ENCODE data around the gene ZNF33B.
"Not testable (repeated sequence)": the region's sequence is repeated elsewhere in the genome, so short reads cannot be mapped to it uniquely, and the experiment has no call there.

Gene ZNF33B

DNA sequence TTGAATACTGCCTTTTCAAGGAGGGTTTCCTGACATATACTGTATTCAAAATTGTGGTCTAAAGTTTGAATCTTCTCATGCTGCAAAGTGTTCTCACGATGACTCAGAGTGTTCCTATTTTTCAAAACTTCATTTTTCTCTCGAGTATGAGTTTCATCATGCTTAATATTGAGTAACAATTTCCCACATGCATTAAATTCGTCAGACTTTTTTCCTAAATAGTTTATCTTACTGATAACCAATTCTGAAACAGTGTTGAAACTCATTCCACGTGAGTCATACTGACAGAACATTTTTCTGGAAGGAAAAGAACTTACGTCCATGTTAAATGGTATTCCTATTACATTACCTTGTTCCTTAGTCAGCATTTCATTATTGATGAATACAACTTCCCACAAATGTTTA lies 44.1 kb downstream of the ZNF33B start:
- no peaks in the 10 kb centered on the region for H3K27me3 ChIP-seq (ENCODE audit: control insufficient read depth, insufficient read depth, low read length)
- no peaks in the 10 kb centered on the region for H3K4me1 ChIP-seq (ENCODE audit: control insufficient read depth, insufficient read depth, low read length)
- no peak overlapping the region for H3K9ac ChIP-seq (ENCODE audit: low read length)
- no peak overlapping the region for H3K27ac ChIP-seq (ENCODE audit: low read depth, low read length)
- H3K4me3 ChIP-seq (ENCODE audit: low read length): no peak overlapping the region
- H3K36me3 ChIP-seq (ENCODE audit: control insufficient read depth, insufficient read depth, low read length): peaks cover 13% of the 10 kb centered on the region

DNA sequence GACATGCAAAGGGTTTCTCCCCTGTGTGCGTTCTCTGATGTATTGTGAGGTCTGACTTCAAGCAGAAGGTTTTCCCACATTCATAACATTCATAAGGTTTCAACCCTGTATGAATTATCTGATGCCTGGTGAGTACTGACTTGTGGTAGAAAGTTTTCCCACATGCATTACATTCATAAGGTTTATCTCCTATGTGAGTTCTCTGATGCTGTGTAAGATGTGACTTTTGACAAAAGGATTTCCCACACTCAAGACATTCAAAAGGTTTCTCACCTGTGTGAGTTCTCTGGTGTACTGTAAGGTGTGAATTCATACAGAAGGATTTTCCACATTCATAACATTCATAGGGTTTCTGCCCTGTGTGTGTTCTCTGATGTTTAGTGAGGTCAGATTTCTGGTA lies 45.1 kb downstream of the ZNF33B start:
- H3K9ac ChIP-seq (ENCODE audit: low read length): no peak overlapping the region
- H3K27ac ChIP-seq (ENCODE audit: low read depth, low read length): no peak overlapping the region
- no peak overlapping the region for H3K4me3 ChIP-seq (ENCODE audit: low read length)
- no peaks in the 10 kb centered on the region for H3K27me3 ChIP-seq (ENCODE audit: control insufficient read depth, insufficient read depth, low read length)
- H3K36me3 ChIP-seq (ENCODE audit: control insufficient read depth, insufficient read depth, low read length): peaks cover 13% of the 10 kb centered on the region
- H3K4me1 ChIP-seq (ENCODE audit: control insufficient read depth, insufficient read depth, low read length): no peaks in the 10 kb centered on the region

DNA sequence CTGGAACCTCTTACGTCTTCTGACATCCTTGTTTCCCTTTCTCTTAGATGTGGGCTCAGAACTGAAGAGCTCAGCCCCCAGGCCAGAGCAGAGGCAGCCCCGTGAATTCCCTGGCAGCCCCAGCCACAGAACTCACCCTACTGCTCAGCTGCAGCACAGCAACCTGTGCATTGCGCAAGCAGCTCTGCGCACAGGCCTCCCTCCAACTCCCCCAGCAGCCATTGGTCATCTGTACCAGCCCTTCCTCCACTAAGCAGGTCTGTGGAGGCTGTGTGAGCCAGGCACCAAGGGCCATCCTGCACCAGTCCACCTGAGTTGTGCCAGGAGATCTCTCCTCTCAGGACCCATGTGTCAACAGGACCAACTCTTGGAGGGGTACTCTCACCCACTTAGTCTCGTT lies 54.5 kb downstream of the ZNF33B start:
- Histone ChIP-seq H3K4me3 (ENCODE audit: low read length) (no peak overlapping the region), H3K27ac (ENCODE audit: low read depth, low read length) (no peak overlapping the region), H3K9ac (ENCODE audit: low read length) (no peak overlapping the region), H3K4me1 (ENCODE audit: control insufficient read depth, insufficient read depth, low read length) (no peaks in the 10 kb centered on the region), H3K36me3 (ENCODE audit: control insufficient read depth, insufficient read depth, low read length) (peaks cover 5% of the 10 kb centered on the region), H3K27me3 (ENCODE audit: control insufficient read depth, insufficient read depth, low read length) (no peaks in the 10 kb centered on the region)

DNA sequence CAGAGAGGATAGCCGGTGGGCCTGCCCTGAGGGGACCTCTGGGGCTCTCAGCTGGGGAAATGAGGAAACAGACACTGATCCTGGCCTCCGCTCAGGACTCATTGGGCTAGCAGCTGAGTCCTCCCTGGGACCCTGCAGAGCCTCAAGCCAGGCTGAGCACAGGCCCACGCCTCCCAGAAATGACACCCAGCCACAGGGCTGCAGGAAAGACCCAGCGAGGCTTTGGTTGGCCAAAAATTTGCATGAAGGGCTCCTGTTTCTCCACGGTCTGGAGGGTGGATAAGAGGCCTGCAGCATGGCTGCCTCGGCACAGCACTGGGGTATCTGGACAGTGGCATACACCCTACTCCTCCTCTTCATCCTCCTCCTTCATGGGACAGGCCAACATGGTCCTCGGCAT lies 60.4 kb downstream of the ZNF33B start:
- no peak overlapping the region for H3K9ac ChIP-seq (ENCODE audit: low read length)
- no peaks in the 10 kb centered on the region for H3K36me3 ChIP-seq (ENCODE audit: control insufficient read depth, insufficient read depth, low read length)
- H3K4me3 ChIP-seq (ENCODE audit: low read length): no peak overlapping the region
- no peak overlapping the region for H3K27ac ChIP-seq (ENCODE audit: low read depth, low read length)
- H3K27me3 ChIP-seq (ENCODE audit: control insufficient read depth, insufficient read depth, low read length): no peaks in the 10 kb centered on the region
- H3K4me1 ChIP-seq (ENCODE audit: control insufficient read depth, insufficient read depth, low read length): no peaks in the 10 kb centered on the region

DNA sequence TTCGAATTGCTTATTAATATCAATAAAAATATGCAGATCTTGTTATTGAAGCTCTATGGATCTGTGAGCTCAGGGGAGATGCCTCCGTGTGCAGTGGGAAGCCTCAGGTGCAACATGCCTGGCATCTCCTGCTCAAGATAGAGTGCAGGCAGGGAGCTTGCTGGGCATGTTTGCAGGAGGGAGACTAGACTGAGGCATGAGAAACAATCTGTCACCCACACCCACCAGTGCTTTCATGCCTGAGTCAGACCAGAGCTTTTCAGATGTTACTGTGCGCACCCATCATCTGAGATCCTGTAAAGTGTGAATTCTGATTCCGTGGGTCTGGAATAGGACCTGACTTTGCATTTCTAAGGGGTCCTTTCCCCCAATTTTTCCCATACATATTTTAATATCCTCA lies 62.0 kb downstream of the ZNF33B start:
- Histone ChIP-seq H3K36me3 (ENCODE audit: control insufficient read depth, insufficient read depth, low read length) (no peaks in the 10 kb centered on the region), H3K4me1 (ENCODE audit: control insufficient read depth, insufficient read depth, low read length) (no peaks in the 10 kb centered on the region), H3K9ac (ENCODE audit: low read length) (no peak overlapping the region)

DNA sequence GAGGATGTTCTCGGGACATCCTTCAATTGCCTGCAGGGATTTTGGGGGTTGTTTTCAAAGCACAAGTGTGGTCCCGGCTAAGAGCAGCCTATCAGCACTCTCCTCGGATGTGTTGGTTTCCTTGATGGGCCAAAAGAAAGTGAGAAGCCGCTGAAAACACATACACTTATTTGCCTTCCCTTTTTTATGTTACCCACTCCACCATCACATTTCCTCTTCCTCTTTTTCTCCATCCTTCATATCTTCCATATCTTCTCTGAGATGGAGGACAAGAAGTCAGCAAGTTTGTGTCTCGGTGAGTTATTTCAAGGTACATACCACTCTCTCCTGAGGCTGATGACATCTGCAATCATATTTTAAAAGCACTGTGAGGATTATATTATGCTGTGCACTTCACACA lies 64.0 kb downstream of the ZNF33B start:
- Histone ChIP-seq H3K4me1 (ENCODE audit: control insufficient read depth, insufficient read depth, low read length) (no peaks in the 10 kb centered on the region), H3K27me3 (ENCODE audit: control insufficient read depth, insufficient read depth, low read length) (no peaks in the 10 kb centered on the region), H3K27ac (ENCODE audit: low read depth, low read length) (no peak overlapping the region), H3K9ac (ENCODE audit: low read length) (no peak overlapping the region), H3K36me3 (ENCODE audit: control insufficient read depth, insufficient read depth, low read length) (no peaks in the 10 kb centered on the region), H3K4me3 (ENCODE audit: low read length) (no peak overlapping the region)

More for the DNA sequence above, 62.0 kb downstream of the ZNF33B start:
- H3K27me3 ChIP-seq (ENCODE audit: control insufficient read depth, insufficient read depth, low read length): no peaks in the 10 kb centered on the region
- H3K4me3 ChIP-seq (ENCODE audit: low read length): no peak overlapping the region
- H3K27ac ChIP-seq (ENCODE audit: low read depth, low read length): no peak overlapping the region

DNA sequence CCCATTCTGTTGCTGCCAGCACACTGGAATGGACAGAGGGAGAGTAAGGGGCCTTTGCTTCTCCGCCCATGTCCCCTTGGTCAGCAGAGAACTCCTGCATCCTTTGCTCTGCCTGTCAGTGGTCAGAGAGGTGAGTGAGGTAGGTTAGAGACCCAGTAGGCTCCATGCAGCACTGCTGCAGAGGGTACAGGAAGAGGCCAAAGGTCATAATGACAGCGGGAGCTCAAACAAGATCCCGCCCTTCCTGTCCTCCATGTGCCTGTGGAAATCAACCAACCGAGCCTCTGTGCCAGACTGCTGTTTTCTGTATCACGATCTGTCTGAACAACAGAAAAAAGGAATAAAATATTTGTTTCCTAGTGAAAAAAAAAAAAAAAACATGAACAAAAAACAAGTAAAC lies 81.4 kb downstream of the ZNF33B start:
- Histone ChIP-seq H3K27me3 (ENCODE audit: control insufficient read depth, insufficient read depth, low read length) (no peaks in the 10 kb centered on the region), H3K4me1 (ENCODE audit: control insufficient read depth, insufficient read depth, low read length) (peaks cover under 1% of the 10 kb centered on the region), H3K36me3 (ENCODE audit: control insufficient read depth, insufficient read depth, low read length) (no peaks in the 10 kb centered on the region), H3K27ac (ENCODE audit: low read depth, low read length) (no peak overlapping the region), H3K4me3 (ENCODE audit: low read length) (no peak overlapping the region), H3K9ac (ENCODE audit: low read length) (no peak overlapping the region)

DNA sequence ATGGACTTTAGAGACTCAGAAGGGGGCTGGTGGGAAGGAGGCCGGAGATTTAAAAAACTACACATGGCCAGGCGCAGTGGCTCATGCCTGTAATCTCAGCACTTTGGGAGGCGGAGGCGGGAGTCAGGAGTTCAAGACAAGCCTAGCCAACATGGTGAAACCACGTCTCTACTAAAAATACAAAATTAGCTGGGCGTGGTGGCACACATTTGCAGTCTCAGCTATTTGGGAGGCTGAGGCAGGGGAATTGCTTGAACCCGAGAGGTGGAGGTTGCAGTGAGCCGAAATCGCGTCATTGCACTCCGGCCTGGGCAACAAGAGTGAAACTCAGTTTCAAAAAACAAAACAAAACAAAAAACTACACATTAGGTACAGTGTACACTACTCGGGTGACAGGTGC lies 84.8 kb downstream of the ZNF33B start:
- H3K4me3 ChIP-seq (ENCODE audit: low read length); H3K4me1 ChIP-seq (ENCODE audit: control insufficient read depth, insufficient read depth, low read length); H3K27me3 ChIP-seq (ENCODE audit: control insufficient read depth, insufficient read depth, low read length); H3K36me3 ChIP-seq (ENCODE audit: control insufficient read depth, insufficient read depth, low read length); H3K9ac ChIP-seq (ENCODE audit: low read length); H3K27ac ChIP-seq (ENCODE audit: low read depth, low read length): not testable (repeated sequence)

DNA sequence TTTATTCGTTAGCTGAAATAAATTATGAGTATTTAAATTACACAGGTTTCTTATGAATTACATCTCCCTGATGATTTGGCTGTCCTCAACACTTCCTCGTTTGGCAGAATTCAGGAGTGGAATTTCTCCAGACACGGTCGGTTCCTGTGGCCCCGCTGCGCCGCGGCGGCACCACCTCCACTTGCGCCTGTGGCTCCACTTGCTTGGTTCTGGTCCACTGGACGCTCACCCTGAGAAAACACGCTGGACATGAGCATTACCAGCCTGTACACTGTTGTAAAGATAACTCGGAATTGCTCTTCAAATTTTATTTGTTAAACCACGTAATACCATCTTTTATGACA lies 85.3 kb downstream of the ZNF33B start:
- peak overlapping the region; percentile 76 for H3K4me3 ChIP-seq (ENCODE audit: low read length)
- H3K9ac ChIP-seq (ENCODE audit: low read length): no peak overlapping the region
- H3K4me1 ChIP-seq (ENCODE audit: control insufficient read depth, insufficient read depth, low read length): peaks cover 6% of the 10 kb centered on the region
- peak overlapping the region; percentile 19 for H3K27ac ChIP-seq (ENCODE audit: low read depth, low read length)
- H3K36me3 ChIP-seq (ENCODE audit: control insufficient read depth, insufficient read depth, low read length): no peaks in the 10 kb centered on the region
- no peaks in the 10 kb centered on the region for H3K27me3 ChIP-seq (ENCODE audit: control insufficient read depth, insufficient read depth, low read length)

DNA sequence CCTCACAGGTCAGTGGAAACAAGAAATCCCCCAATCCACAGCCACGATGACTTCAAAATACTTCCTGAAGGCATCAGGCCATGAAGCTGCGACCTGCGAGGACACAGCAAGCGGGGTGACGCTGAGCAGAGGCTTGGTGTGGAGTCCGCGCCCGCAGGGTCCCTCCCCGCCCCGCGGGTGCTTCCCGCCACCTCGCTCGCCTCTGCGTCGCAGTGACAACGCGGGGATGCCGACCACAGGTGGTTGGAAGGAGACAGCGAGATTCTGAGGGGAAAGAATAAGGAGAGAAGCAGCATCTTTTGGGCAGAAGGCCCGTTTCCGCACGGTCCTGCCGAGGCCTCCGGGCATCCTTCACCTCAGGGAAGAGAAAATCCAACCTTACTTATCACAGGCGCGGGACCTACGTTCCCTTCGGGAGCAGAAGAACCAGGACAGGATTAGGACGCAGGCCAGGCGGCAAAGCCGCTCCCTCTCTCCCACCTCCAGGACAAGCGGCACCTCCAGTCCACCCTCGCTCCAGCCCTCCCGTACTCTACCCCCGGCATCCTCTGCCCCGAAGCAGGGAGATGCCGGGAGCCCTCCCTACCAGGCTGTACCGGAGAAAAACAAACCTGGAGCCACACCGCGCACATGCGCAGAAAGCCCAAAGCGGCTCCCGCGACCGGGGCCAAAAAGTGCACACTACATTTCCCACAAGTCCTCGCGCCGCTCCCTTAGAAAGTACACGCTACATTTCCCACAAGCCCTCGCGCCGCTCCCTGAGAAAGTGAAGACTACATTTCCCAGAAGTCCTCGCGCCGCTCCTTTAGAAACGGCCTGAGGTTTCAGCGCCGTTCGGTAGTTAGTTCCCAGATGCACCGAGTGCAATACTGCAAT lies 85.9 kb downstream of the ZNF33B start:
- H3K9ac ChIP-seq (ENCODE audit: low read length): peak overlapping the region; percentile 46
- peak overlapping the region; percentile 33 for H3K27ac ChIP-seq (ENCODE audit: low read depth, low read length)

DNA sequence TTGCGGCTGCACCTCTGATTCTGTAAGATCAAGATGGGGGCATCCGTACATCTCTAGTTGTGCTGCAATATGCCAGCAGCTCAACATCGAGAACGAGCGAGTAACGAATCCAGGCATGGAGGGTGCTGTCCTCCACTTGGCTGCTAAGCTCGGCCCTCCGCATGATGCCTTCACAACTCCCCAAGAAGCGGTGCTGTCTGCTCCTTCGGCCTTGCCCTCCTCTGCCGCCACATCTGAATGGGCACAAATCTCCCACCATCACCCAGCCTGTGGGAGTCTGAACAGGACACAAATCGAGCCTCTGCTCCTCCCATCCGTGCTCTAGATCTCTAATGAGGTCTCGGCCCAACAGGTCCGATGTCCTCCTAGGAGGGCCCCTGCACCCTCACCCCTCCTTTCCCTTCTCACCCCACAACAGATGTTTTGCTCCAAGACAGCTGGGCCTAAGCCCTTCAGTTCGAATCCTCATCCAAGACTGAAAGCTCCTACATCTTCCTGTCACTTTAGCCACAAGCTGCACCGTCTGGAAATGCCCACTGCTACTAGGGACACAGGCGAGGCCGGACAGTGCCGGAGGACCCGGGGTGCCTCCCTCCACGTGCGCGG lies 86.7 kb downstream of the ZNF33B start:
- Histone ChIP-seq H3K4me1 (ENCODE audit: control insufficient read depth, insufficient read depth, low read length) (peaks cover 6% of the 10 kb centered on the region), H3K27ac (ENCODE audit: low read depth, low read length) (no peak overlapping the region), H3K4me3 (ENCODE audit: low read length) (peak overlapping the region; percentile 76), H3K9ac (ENCODE audit: low read length) (peak overlapping the region; percentile 46), H3K36me3 (ENCODE audit: control insufficient read depth, insufficient read depth, low read length) (no peaks in the 10 kb centered on the region), H3K27me3 (ENCODE audit: control insufficient read depth, insufficient read depth, low read length) (no peaks in the 10 kb centered on the region)

More for the DNA sequence above, 85.9 kb downstream of the ZNF33B start:
- Histone ChIP-seq H3K4me3 (ENCODE audit: low read length) (peak overlapping the region; percentile 76), H3K36me3 (ENCODE audit: control insufficient read depth, insufficient read depth, low read length) (no peaks in the 10 kb centered on the region), H3K4me1 (ENCODE audit: control insufficient read depth, insufficient read depth, low read length) (peaks cover 6% of the 10 kb centered on the region), H3K27me3 (ENCODE audit: control insufficient read depth, insufficient read depth, low read length) (no peaks in the 10 kb centered on the region)

DNA sequence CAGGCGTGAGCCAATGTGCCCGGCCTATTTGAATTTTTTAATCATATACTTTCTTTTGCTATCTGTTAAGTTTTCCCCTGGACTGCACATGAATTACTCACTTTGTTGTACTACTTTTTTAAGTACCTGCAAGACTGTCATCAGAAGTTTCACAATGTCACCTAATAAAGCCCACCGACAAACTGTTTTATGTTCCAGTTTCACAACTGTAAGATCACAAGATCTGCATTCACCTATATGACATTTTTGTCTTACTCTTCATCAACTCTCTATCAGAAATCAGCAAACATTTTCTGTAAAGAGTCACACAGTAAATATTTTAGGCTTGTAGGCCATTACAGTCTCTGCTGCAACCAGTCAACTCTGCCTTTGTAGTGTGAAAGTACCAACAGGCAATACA lies 88.5 kb downstream of the ZNF33B start:
- H3K36me3 ChIP-seq (ENCODE audit: control insufficient read depth, insufficient read depth, low read length): no peaks in the 10 kb centered on the region
- no peak overlapping the region for H3K27ac ChIP-seq (ENCODE audit: low read depth, low read length)
- H3K4me3 ChIP-seq (ENCODE audit: low read length): no peak overlapping the region
- H3K9ac ChIP-seq (ENCODE audit: low read length): no peak overlapping the region
- peaks cover 6% of the 10 kb centered on the region for H3K4me1 ChIP-seq (ENCODE audit: control insufficient read depth, insufficient read depth, low read length)
- no peaks in the 10 kb centered on the region for H3K27me3 ChIP-seq (ENCODE audit: control insufficient read depth, insufficient read depth, low read length)

DNA sequence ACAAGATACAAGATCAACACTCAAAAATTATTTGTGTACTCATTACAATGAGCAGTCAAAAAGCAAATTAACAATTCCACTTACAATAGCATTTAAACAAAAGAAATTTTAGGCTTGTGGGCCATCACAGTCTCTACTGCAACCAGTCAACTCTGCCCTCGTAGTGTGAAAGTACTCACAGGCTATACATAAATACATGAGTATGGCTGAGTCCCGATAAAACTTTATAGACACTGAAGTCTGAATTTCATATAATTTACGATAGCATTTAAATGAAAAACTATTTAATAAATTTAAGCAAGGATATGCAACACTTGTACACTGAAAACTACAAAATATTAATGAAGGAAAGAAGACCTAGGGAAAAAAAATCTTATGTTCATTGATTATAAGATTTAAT lies 90.1 kb downstream of the ZNF33B start:
- Histone ChIP-seq H3K4me3 (ENCODE audit: low read length) (no peak overlapping the region), H3K27me3 (ENCODE audit: control insufficient read depth, insufficient read depth, low read length) (no peaks in the 10 kb centered on the region), H3K27ac (ENCODE audit: low read depth, low read length) (no peak overlapping the region), H3K36me3 (ENCODE audit: control insufficient read depth, insufficient read depth, low read length) (no peaks in the 10 kb centered on the region), H3K4me1 (ENCODE audit: control insufficient read depth, insufficient read depth, low read length) (peaks cover 6% of the 10 kb centered on the region), H3K9ac (ENCODE audit: low read length) (no peak overlapping the region)

All from rectal smooth muscle tissue (tissue), 1 donor.